Ramos (cell line): ENCODE measurements around the gene LRRC40.

Experiments used
- in situ Hi-C: fragments of 300-500 bp; cut with MboI; formaldehyde crosslinking; loops from one replicate; pipeline ENCODE4 v1.14.3; 2022; ENCODE audit warnings: low sequenced_read_pairs; ENCODE audit not compliant: unreplicated experiment

LRRC40 gene

GRCh38 chr1:70140343-70140742 is 65.0 kb downstream of the LRRC40 start:
- in situ Hi-C loops = no loop called here

GRCh38 chr1:70134148-70134547 is 71.2 kb downstream of the LRRC40 start:
- in situ Hi-C loops = no loop called here

- in situ Hi-C loops = no loop called here
Observed at GRCh38 chr1:70117046-70117445, 88.3 kb downstream of the LRRC40 start.

GRCh38 chr1:70115315-70115714 is 90.1 kb downstream of the LRRC40 start:
- in situ Hi-C loops = no loop called here

- in situ Hi-C loops = no loop called here
Observed at GRCh38 chr1:70112838-70113237, 92.5 kb downstream of the LRRC40 start.

- in situ Hi-C loops = no loop called here
Observed at GRCh38 chr1:70109241-70109640, 96.1 kb downstream of the LRRC40 start.

- in situ Hi-C loops = no loop called here
Observed at GRCh38 chr1:70103770-70104169, 101.6 kb downstream of the LRRC40 start.

GRCh38 chr1:70101774-70102173 is 103.6 kb downstream of the LRRC40 start:
- in situ Hi-C loops = no loop called here

- in situ Hi-C loops = no loop called here
Observed at GRCh38 chr1:70101231-70101630, 104.1 kb downstream of the LRRC40 start.
